ENCODE results near the gene ELP5. TPM values are rescaled to one million over a fixed set of nuclear protein-coding genes. Genes with fewer than 3 reads are reported as not detected.
A peak's percentile ranks its signal among the peaks of the same experiment; 100 is the strongest.

The ELP5 gene
- total RNA-seq, 2 experiments from 2014 or later: 84.6 to 97.3 TPM

DNA sequence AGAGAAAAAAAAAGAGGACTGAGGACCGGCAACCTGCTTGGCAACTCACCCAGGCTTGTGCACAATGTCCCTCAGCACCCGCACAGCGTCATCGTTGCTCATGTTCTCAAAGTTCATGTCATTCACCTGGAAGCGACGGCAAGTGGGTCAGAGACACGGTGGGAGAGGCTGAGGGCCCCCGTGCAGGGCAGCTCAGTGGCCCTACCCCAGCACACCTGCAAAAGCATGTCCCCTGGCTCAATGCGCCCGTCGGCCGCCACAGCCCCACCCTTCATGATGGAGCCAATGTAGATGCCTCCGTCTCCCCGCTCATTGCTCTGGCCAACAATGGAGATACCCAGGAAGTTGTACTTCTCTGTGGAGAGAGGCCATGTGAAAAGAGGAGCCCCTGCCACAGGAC is 23.1 kb upstream of the ELP5 start:
- intact Hi-C loops (cut with micrococcal nuclease; ENCODE audit: unreplicated experiment): no loop called here
- ChIA-PET CTCF (ENCODE audit: unreplicated experiment) (no interaction called here), POLR2A (no interaction called here)
- Histone ChIP-seq H3K9me3 (ENCODE audit: low read length) (no peaks in the 10 kb centered on the region), H3K4me1 (ENCODE audit: insufficient read depth, low read length, poor library complexity, severe bottlenecking) (peaks cover 10% of the 10 kb centered on the region), H3K79me2 (ENCODE audit: insufficient read depth, low read depth, low read length) (peaks cover 36% of the 10 kb centered on the region), H4K20me1 (ENCODE audit: insufficient read depth, low read length) (peaks cover 11% of the 10 kb centered on the region), H3K9me2 (ENCODE audit: insufficient read depth, low read length) (no peaks in the 10 kb centered on the region), H3K4me3 (ENCODE audit: low read depth, low read length, poor library complexity, severe bottlenecking) (no peak overlapping the region), H3K4me2 (ENCODE audit: low read length) (no peak overlapping the region), H2AFZ (ENCODE audit: low read length) (no peak overlapping the region), H3K27ac (ENCODE audit: low read depth, low read length, poor library complexity, severe bottlenecking) (no peak overlapping the region), H3K36me3 (ENCODE audit: insufficient read depth, low read length) (peaks cover 83% of the 10 kb centered on the region)
- TF ChIP-seq EZH2phosphoT487 (IDR thresholded peaks at IDR 0.05; ENCODE audit: borderline replicate concordance, low read depth, low read length): no peak
- TF ChIP-seq, protein P1, sequence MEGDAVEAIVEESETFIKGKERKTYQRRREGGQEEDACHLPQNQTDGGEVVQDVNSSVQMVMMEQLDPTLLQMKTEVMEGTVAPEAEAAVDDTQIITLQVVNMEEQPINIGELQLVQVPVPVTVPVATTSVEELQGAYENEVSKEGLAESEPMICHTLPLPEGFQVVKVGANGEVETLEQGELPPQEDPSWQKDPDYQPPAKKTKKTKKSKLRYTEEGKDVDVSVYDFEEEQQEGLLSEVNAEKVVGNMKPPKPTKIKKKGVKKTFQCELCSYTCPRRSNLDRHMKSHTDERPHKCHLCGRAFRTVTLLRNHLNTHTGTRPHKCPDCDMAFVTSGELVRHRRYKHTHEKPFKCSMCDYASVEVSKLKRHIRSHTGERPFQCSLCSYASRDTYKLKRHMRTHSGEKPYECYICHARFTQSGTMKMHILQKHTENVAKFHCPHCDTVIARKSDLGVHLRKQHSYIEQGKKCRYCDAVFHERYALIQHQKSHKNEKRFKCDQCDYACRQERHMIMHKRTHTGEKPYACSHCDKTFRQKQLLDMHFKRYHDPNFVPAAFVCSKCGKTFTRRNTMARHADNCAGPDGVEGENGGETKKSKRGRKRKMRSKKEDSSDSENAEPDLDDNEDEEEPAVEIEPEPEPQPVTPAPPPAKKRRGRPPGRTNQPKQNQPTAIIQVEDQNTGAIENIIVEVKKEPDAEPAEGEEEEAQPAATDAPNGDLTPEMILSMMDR (conservative IDR thresholded peaks at IDR 0.05; ENCODE audit: low read length): no peak
- no TSS peak for BruUV-seq (replicated peaks)
- no peak for DNase-seq (ENCODE audit: low spot score)

DNA sequence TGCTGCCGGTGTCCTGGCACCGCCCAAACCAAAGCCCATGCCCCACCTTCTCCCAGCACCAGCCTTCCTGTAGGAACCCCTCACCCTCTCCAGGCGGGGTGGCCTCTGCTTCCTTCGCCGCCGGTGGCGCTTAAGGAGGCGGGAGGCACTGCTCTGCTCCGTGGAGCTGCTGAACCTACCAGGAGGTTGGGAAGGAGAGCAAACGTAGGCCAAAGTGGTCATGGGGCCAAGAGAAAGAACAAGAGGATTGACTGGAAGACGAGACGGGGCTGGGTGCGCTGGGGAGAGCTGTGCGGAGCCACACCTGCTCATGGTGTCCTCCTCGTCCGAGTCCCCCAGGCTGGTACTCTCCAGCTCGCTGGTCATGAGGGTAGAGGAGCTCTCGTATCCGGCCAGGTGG is 22.5 kb upstream of the ELP5 start:
- CTCF ChIA-PET (ENCODE audit: unreplicated experiment): no interaction called here
- TF ChIP-seq, protein P1 (conservative IDR thresholded peaks at IDR 0.05; ENCODE audit: low read length): no peak
- no peak for TF ChIP-seq EZH2phosphoT487 (IDR thresholded peaks at IDR 0.05; ENCODE audit: borderline replicate concordance, low read depth, low read length)
- Histone ChIP-seq H3K9me2 (ENCODE audit: insufficient read depth, low read length) (no peaks in the 10 kb centered on the region), H3K4me2 (ENCODE audit: low read length) (no peak overlapping the region), H3K79me2 (ENCODE audit: insufficient read depth, low read depth, low read length) (peaks cover 37% of the 10 kb centered on the region), H3K27ac (ENCODE audit: low read depth, low read length, poor library complexity, severe bottlenecking) (no peak overlapping the region), H4K20me1 (ENCODE audit: insufficient read depth, low read length) (peaks cover 11% of the 10 kb centered on the region), H3K4me1 (ENCODE audit: insufficient read depth, low read length, poor library complexity, severe bottlenecking) (peaks cover 10% of the 10 kb centered on the region), H3K4me3 (ENCODE audit: low read depth, low read length, poor library complexity, severe bottlenecking) (no peak overlapping the region), H3K9me3 (ENCODE audit: low read length) (no peaks in the 10 kb centered on the region), H3K36me3 (ENCODE audit: insufficient read depth, low read length) (peaks cover 78% of the 10 kb centered on the region), H2AFZ (ENCODE audit: low read length) (no peak overlapping the region)
- no TSS peak for BruUV-seq (replicated peaks)
- DNase-seq (ENCODE audit: low spot score): no peak
- POLR2A ChIA-PET: no interaction called here
- intact Hi-C loops (cut with micrococcal nuclease; ENCODE audit: unreplicated experiment): no loop called here

DNA sequence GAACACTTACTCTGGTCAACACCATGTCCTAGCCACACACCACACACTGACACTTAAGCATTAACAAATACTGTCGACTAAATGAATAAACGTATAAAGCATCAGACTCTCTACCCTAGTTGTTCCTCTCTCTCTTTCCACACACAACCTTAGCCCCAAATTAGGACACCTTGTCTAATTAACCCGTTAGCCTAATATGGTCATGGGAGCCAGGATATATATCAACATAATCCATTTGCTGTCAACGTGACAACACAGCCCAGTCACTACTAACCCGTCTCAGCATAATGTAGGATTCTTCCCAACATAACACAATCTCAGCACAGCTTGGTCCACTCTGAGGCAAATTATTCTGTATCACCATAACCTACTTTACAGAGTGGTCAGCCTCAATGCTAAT is 19.9 kb upstream of the ELP5 start:
- Histone ChIP-seq H3K4me3 (ENCODE audit: low read depth, low read length, poor library complexity, severe bottlenecking) (peak overlapping the region; percentile 97), H3K4me2 (ENCODE audit: low read length) (peak overlapping the region; percentile 98), H3K4me1 (ENCODE audit: insufficient read depth, low read length, poor library complexity, severe bottlenecking) (peaks cover 35% of the 10 kb centered on the region), H4K20me1 (ENCODE audit: insufficient read depth, low read length) (peaks cover 15% of the 10 kb centered on the region), H2AFZ (ENCODE audit: low read length) (no peak overlapping the region), H3K79me2 (ENCODE audit: insufficient read depth, low read depth, low read length) (peaks cover 46% of the 10 kb centered on the region), H3K27ac (ENCODE audit: low read depth, low read length, poor library complexity, severe bottlenecking) (no peak overlapping the region), H3K9me2 (ENCODE audit: insufficient read depth, low read length) (no peaks in the 10 kb centered on the region), H3K36me3 (ENCODE audit: insufficient read depth, low read length) (peaks cover 77% of the 10 kb centered on the region), H3K9me3 (ENCODE audit: low read length) (no peaks in the 10 kb centered on the region)
- intact Hi-C loops (cut with micrococcal nuclease; ENCODE audit: unreplicated experiment): no loop called here
- ChIA-PET CTCF (ENCODE audit: unreplicated experiment) (no interaction called here), POLR2A (no interaction called here)
- BruUV-seq (replicated peaks): TSS peak; percentile 47
- no peak for DNase-seq (ENCODE audit: low spot score)
- no peak for TF ChIP-seq EZH2phosphoT487 (IDR thresholded peaks at IDR 0.05; ENCODE audit: borderline replicate concordance, low read depth, low read length)
- TF ChIP-seq, protein P1 (conservative IDR thresholded peaks at IDR 0.05; ENCODE audit: low read length): no peak

Data from OCI-LY7 (cell line).